H9 (cell line): Measurements from ENCODE around the gene TRIL. TPM values are rescaled to one million over a fixed set of nuclear protein-coding genes. Genes with fewer than 3 reads are reported as not detected.

ENCODE experiments used
- DNase-seq: peaks from one replicate; pipeline ENCODE4 v3.0.0-alpha.2; 2017
- H2AFZ ChIP-seq: one replicate; pipeline ENCODE4 v1.6.1; 2013; ENCODE audit warnings: mild to moderate bottlenecking, low read length, control low read depth, moderate library complexity
- H2AK5ac ChIP-seq: 2 replicates; pipeline ENCODE4 v1.6.1; 2013; ENCODE audit warnings: low read length, control low read depth, mixed read lengths; ENCODE audit not compliant: insufficient read length
- H2BK120ac ChIP-seq: one replicate; pipeline ENCODE4 v1.6.1; 2013; ENCODE audit warnings: low read depth, mild to moderate bottlenecking, low read length, control low read depth, inconsistent platforms; ENCODE audit not compliant: poor library complexity, severe bottlenecking
- H2BK12ac ChIP-seq: 2 replicates; pipeline ENCODE4 v1.6.1; 2013; ENCODE audit warnings: low read length, control low read depth, mixed read lengths, low read depth; ENCODE audit not compliant: insufficient read length
- H2BK15ac ChIP-seq: 2 replicates; pipeline ENCODE4 v1.6.1; 2013; ENCODE audit warnings: low read depth, low read length, control low read depth
- H2BK20ac ChIP-seq: one replicate; pipeline ENCODE4 v1.6.1; 2013; ENCODE audit warnings: low read depth, mild to moderate bottlenecking, low read length, control low read depth, inconsistent platforms; ENCODE audit not compliant: poor library complexity, severe bottlenecking
- H2BK5ac ChIP-seq: 2 replicates; pipeline ENCODE4 v1.6.1; 2013; ENCODE audit warnings: low read length, control low read depth, mixed read lengths; ENCODE audit not compliant: insufficient read length
- H3K14ac ChIP-seq: 2 replicates; pipeline ENCODE4 v1.6.1; 2013; ENCODE audit warnings: low read length, control low read depth; ENCODE audit not compliant: insufficient read depth
- H3K18ac ChIP-seq: 2 replicates; pipeline ENCODE4 v1.6.1; 2013; ENCODE audit warnings: low read depth, mild to moderate bottlenecking, mixed read lengths, low read length, control low read depth; ENCODE audit not compliant: insufficient read length
- H3K23ac ChIP-seq: 2 replicates; pipeline ENCODE4 v1.6.1; 2013; ENCODE audit warnings: low read length, control low read depth, mixed read lengths, low read depth; ENCODE audit not compliant: insufficient read length
- H3K23me2 ChIP-seq: 2 replicates; pipeline ENCODE4 v1.6.1; 2013; ENCODE audit warnings: low read depth, mild to moderate bottlenecking, mixed read lengths, low read length, control low read depth; ENCODE audit not compliant: insufficient read length, poor library complexity, severe bottlenecking
- H3K27ac ChIP-seq: 2 replicates; pipeline ENCODE4 v1.5.1; 2013; ENCODE audit warnings: low read length, control low read depth, mixed read lengths, low read depth; ENCODE audit not compliant: insufficient read length
- H3K27me3 ChIP-seq: 2 replicates; pipeline ENCODE4 v1.6.1; 2013; ENCODE audit warnings: low read length, control low read depth, inconsistent platforms; ENCODE audit not compliant: insufficient read depth
- H3K4ac ChIP-seq: 2 replicates; pipeline ENCODE4 v1.6.1; 2013; ENCODE audit warnings: low read depth, mild to moderate bottlenecking, control low read depth, inconsistent platforms, low read length, moderate library complexity
- H3K4me1 ChIP-seq: 2 replicates; pipeline ENCODE4 v1.6.1; 2013; ENCODE audit warnings: low read length, control low read depth, inconsistent platforms; ENCODE audit not compliant: insufficient read depth
- H3K4me2 ChIP-seq: 2 replicates; pipeline ENCODE4 v1.6.1; 2013; ENCODE audit warnings: low read length, control low read depth, mixed read lengths; ENCODE audit not compliant: insufficient read length, insufficient read depth
- H3K56ac ChIP-seq: 2 replicates; pipeline ENCODE4 v1.6.1; 2013; ENCODE audit warnings: low read depth, mild to moderate bottlenecking, mixed read lengths, low read length, control low read depth; ENCODE audit not compliant: insufficient read length
- H3K79me1 ChIP-seq: 2 replicates; pipeline ENCODE4 v1.6.1; 2013; ENCODE audit warnings: low read depth, mild to moderate bottlenecking, moderate library complexity, low read length, control low read depth, inconsistent platforms; ENCODE audit not compliant: insufficient read depth, poor library complexity, severe bottlenecking
- H3K79me2 ChIP-seq: 2 replicates; pipeline ENCODE4 v1.6.1; 2013; ENCODE audit warnings: low read length, control low read depth, inconsistent platforms; ENCODE audit not compliant: insufficient read depth
- H3K9ac ChIP-seq: 2 replicates; pipeline ENCODE4 v1.6.1; 2013; ENCODE audit warnings: low read length, control low read depth, mixed read lengths; ENCODE audit not compliant: insufficient read length; ENCODE audit errors: extremely low read depth
- H3K9me3 ChIP-seq: one replicate; pipeline ENCODE4 v1.6.1; 2013; ENCODE audit warnings: low read depth, low read length, inconsistent platforms; ENCODE audit not compliant: control insufficient read depth
- H3T11ph ChIP-seq: one replicate; pipeline ENCODE4 v1.6.1; 2013; ENCODE audit warnings: mild to moderate bottlenecking, low read length, control low read depth, inconsistent platforms
- H4K20me1 ChIP-seq: one replicate; pipeline ENCODE4 v1.6.1; 2013; ENCODE audit not compliant: control insufficient read depth, insufficient read length, insufficient read depth
- H4K5ac ChIP-seq: 2 replicates; pipeline ENCODE4 v1.6.1; 2013; ENCODE audit warnings: low read depth, mild to moderate bottlenecking, mixed read lengths, low read length, control low read depth; ENCODE audit not compliant: insufficient read length
- H4K8ac ChIP-seq: replicated peaks from 2 replicates; pipeline ENCODE4 v1.6.1; 2013; ENCODE audit warnings: low read length, control low read depth, mixed read lengths, low read depth; ENCODE audit not compliant: insufficient read length
- H4K91ac ChIP-seq: 2 replicates; pipeline ENCODE4 v1.6.1; 2013; ENCODE audit warnings: low read depth, mild to moderate bottlenecking, moderate library complexity, mixed read lengths, low read length, control low read depth; ENCODE audit not compliant: insufficient read length
- H3K27ac Mint-ChIP-seq, 3 experiments: 2 replicates in 2 of 3; 3 replicates in 1 of 3; pipeline ENCODE4 v1.8.0; 2020 to 2021; ENCODE audit warnings: mixed read lengths in 3 of 3, mild to moderate bottlenecking in 1 of 3, moderate library complexity in 1 of 3
- H3K27me3 Mint-ChIP-seq: 2 replicates; pipeline ENCODE4 v1.8.0; 2021; ENCODE audit warnings: low read depth, mild to moderate bottlenecking, moderate library complexity, mixed read lengths
- H3K36me3 Mint-ChIP-seq, 3 experiments: 2 replicates in 2 of 3; 3 replicates in 1 of 3; pipeline ENCODE4 v1.8.0; 2020 to 2021; ENCODE audit warnings: low read depth in 3 of 3, mixed read lengths in 3 of 3; ENCODE audit not compliant: insufficient read depth in 1 of 3
- H3K4me1 Mint-ChIP-seq, 2 experiments: 2 replicates each; pipeline ENCODE4 v1.8.0; 2020; ENCODE audit warnings: mixed read lengths in 2 of 2
- H3K4me3 Mint-ChIP-seq, 2 experiments: 2 replicates in 1 of 2; 3 replicates in 1 of 2; pipeline ENCODE4 v1.8.0; 2020 to 2021; ENCODE audit warnings: mild to moderate bottlenecking in 2 of 2, mixed read lengths in 2 of 2, moderate library complexity in 1 of 2
- H3K9me3 Mint-ChIP-seq, 2 experiments: 2 replicates in 1 of 2; 3 replicates in 1 of 2; pipeline ENCODE4 v1.8.0; 2020; ENCODE audit warnings: mild to moderate bottlenecking in 2 of 2, mixed read lengths in 2 of 2, moderate library complexity in 1 of 2
- WGBS: extraction: QIAGEN DNeasy Blood & Tissue Kit; methylation state at CpG from one replicate; pipeline ENCODE4 v1.1.7; 2013; ENCODE audit warnings: missing lambda C conversion rate, low lambda C conversion rate, mixed read lengths; ENCODE audit not compliant: insufficient read length; ENCODE audit errors: extremely low coverage; 5-methylcytosine and 5-hydroxymethylcytosine counted together
- total RNA-seq: library from RNA; stranded (reverse); gene quantifications from 2 replicates; pipeline ENCODE4 v1.2.1, GENCODE V29; 2021
- TF ChIP-seq, protein P1 (sequence below): fragments of 200-600 bp; sonication (generic); conservative IDR thresholded peaks from 3 replicates; pipeline ENCODE4 v1.8.0; 2021; ENCODE audit warnings: antibody characterized with exemption, mild to moderate bottlenecking

TRIL gene
- total RNA-seq, 1 experiment from 2014 or later: 3.1 TPM

DNA sequence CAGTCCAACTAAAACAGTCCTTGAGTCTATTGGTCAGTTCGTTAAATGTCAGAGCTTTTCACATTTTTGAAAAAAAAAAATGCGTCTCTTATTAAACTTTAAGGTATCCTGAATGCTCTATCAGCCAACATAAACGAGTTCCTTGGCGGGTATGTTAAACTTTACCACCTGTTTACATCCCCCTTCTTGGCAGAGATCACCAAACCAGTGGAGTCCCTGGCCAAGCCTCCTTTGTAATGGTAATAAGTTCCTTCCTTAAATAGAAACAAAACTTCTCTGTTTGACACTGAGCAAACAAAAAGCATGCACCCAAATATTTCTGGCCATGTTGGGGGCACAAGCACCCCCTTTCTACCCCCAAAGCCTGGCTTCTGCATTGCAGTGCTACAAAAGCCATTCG is 3.2 kb downstream of the TRIL start:
- DNase-seq: no peak
- Histone ChIP-seq H2BK12ac (no peak overlapping the region), H3K14ac (no peak overlapping the region), H3K9me3 (no peaks in the 10 kb centered on the region), H3K4me1 (peaks cover 2% of the 10 kb centered on the region; the same call in 1 of the 2 replicates), H4K91ac (no peak overlapping the region), H3K4me2 (no peak overlapping the region), H3T11ph (no peak overlapping the region), H2AK5ac (no peak overlapping the region), H4K5ac (no peak overlapping the region), H3K18ac (no peak overlapping the region), H3K9ac (no peak overlapping the region), H3K4ac (no peak overlapping the region), H2BK5ac (no peak overlapping the region), H3K23ac (no peak overlapping the region), H3K56ac (no peak overlapping the region), H2BK20ac (no peak overlapping the region), H3K27ac (no peak overlapping the region), H3K79me2 (no peaks in the 10 kb centered on the region), H2BK15ac (no peak overlapping the region), H3K79me1 (no peaks in the 10 kb centered on the region), H2BK120ac (no peak overlapping the region), H2AFZ (no peak overlapping the region), H3K23me2 (peaks cover 35% of the 10 kb centered on the region), H3K27me3 (peaks cover 11% of the 10 kb centered on the region; the same call in 1 of the 2 replicates), H4K20me1 (no peaks in the 10 kb centered on the region), H4K8ac (no peak overlapping the region)
- Mint-ChIP-seq H3K4me1 (peaks cover 20 to 24% of the 10 kb centered on the region in 2 experiments), H3K9me3 (peaks cover 0 to 7% of the 10 kb centered on the region in 2 experiments; a peak in 1 of 5 replicates), H3K27ac (peak overlapping the region in 1 of 3 experiments; percentile 32; a peak in 1 of 7 replicates), H3K36me3 (peaks cover 0 to 6% (median 0%) of the 10 kb centered on the region in 3 experiments; a peak in 4 of 7 replicates), H3K27me3 (peaks cover 45% of the 10 kb centered on the region), H3K4me3 (no peak overlapping the region)
- TF ChIP-seq, protein P1, sequence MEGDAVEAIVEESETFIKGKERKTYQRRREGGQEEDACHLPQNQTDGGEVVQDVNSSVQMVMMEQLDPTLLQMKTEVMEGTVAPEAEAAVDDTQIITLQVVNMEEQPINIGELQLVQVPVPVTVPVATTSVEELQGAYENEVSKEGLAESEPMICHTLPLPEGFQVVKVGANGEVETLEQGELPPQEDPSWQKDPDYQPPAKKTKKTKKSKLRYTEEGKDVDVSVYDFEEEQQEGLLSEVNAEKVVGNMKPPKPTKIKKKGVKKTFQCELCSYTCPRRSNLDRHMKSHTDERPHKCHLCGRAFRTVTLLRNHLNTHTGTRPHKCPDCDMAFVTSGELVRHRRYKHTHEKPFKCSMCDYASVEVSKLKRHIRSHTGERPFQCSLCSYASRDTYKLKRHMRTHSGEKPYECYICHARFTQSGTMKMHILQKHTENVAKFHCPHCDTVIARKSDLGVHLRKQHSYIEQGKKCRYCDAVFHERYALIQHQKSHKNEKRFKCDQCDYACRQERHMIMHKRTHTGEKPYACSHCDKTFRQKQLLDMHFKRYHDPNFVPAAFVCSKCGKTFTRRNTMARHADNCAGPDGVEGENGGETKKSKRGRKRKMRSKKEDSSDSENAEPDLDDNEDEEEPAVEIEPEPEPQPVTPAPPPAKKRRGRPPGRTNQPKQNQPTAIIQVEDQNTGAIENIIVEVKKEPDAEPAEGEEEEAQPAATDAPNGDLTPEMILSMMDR: no peak
- WGBS: no CpG with 5 or more reads among the region's 5 CpGs
